RPMI7951 (cell line): ENCODE results near the gene XRRA1. TPM values are rescaled to one million over a fixed set of nuclear protein-coding genes. Genes with fewer than 3 reads are reported as not detected.

ENCODE experiments used
- DNase-seq: peaks from one replicate; pipeline ENCODE4 v3.0.0-alpha.2; 2012; ENCODE audit warnings: low read depth
- total RNA-seq: library from RNA; depleted of rRNA; stranded (reverse); fragments of >200 nt; shearing (Covaris generic); gene quantifications from 2 replicates; pipeline ENCODE4 v1.2.3, GENCODE V29; 2014

Gene XRRA1
- total RNA-seq, 1 experiment from 2014 or later, result 14.3 TPM

GRCh38 chr11:74950374-74950969, 1.6 kb upstream of the XRRA1 start:
- no peak for DNase-seq

- DNase-seq, result peak; percentile 4
These were observed 854 bp upstream of the XRRA1 start for GRCh38 chr11:74949753-74950137.

- peak; percentile 40 for DNase-seq
These were observed 369 bp downstream of the XRRA1 start for GRCh38 chr11:74948546-74948897.

- DNase-seq, result no peak
These were observed 6.7 kb downstream of the XRRA1 start for GRCh38 chr11:74942073-74942759.

GRCh38 chr11:74941492-74941891, 7.4 kb downstream of the XRRA1 start:
- DNase-seq, result no peak

- peak; percentile 71 for DNase-seq
These were observed 11.0 kb downstream of the XRRA1 start for GRCh38 chr11:74937696-74938475.

- DNase-seq, result no peak
These were observed 11.9 kb downstream of the XRRA1 start for GRCh38 chr11:74936976-74937375.

- DNase-seq, result peak; percentile 5
These were observed 12.8 kb downstream of the XRRA1 start for GRCh38 chr11:74936087-74936486.

- no peak for DNase-seq
These were observed 13.6 kb downstream of the XRRA1 start for GRCh38 chr11:74935285-74935684.

GRCh38 chr11:74933765-74934164, 15.1 kb downstream of the XRRA1 start:
- no peak for DNase-seq

GRCh38 chr11:74932797-74933196, 16.1 kb downstream of the XRRA1 start:
- peak; percentile 71 for DNase-seq

GRCh38 chr11:74932169-74932568, 16.7 kb downstream of the XRRA1 start:
- DNase-seq, result peak; percentile 46

GRCh38 chr11:74929431-74930363, 19.2 kb downstream of the XRRA1 start:
- peak; percentile 86 for DNase-seq

GRCh38 chr11:74927496-74927895, 21.4 kb downstream of the XRRA1 start:
- DNase-seq, result no peak

- DNase-seq, result peak; percentile 78
These were observed 22.4 kb downstream of the XRRA1 start for GRCh38 chr11:74926304-74927030.

GRCh38 chr11:74925281-74925680, 23.6 kb downstream of the XRRA1 start:
- no peak for DNase-seq

GRCh38 chr11:74923125-74923524, 25.8 kb downstream of the XRRA1 start:
- no peak for DNase-seq

GRCh38 chr11:74909812-74910211, 39.1 kb downstream of the XRRA1 start:
- DNase-seq, result no peak

GRCh38 chr11:74909385-74909784, 39.5 kb downstream of the XRRA1 start:
- DNase-seq, result no peak

GRCh38 chr11:74905326-74905725, 43.6 kb downstream of the XRRA1 start:
- no peak for DNase-seq

- DNase-seq, result no peak
These were observed 46.5 kb downstream of the XRRA1 start for GRCh38 chr11:74902342-74902741.
